ENCODE measurements around the gene APOBEC3H. TPM values are rescaled to one million over a fixed set of nuclear protein-coding genes. Genes with fewer than 3 reads are reported as not detected.

The APOBEC3H gene
- polyA plus RNA-seq, 3 donors = 0.31 TPM; not detected in 2

DNA sequence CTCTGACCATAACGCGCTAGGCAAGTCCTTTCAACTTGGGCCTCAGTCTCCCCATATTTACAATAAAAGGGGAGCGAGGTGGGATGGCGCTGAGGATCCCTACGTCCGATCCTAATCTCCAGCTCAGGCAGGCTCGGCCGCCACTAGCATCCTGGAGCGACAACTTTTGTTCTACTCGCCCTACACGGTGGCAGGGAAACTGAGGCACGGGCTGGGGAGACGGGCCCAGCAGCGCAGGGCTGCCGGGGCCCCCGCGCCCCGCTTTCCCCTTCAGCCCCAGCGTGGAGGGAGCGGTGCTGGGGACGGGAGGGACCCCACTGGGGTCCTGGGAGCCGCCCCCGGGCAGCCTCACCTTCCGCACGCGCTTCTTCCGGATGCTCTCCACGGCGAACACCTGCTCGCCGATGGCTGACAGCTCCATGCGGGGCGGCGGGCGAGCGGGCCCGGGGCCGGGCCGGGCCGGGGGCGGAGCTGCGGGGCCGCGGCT is 55.0 kb downstream of the APOBEC3H start:
- no peak for DNase-seq (ENCODE audit: low read depth in 3 of 3, low spot score in 2 of 3)

- DNase-seq (ENCODE audit: low read depth in 3 of 3, low spot score in 2 of 3) = no peak
These were observed 55.6 kb downstream of the APOBEC3H start, which contains the start of gene CBX7 for GRCh38 chr22:39152511-39153219. Gene CBX7, minus strand, starts transcription at chr22:39152680. Its CDS starts 236 bp downstream, at chr22:39152444.

DNA sequence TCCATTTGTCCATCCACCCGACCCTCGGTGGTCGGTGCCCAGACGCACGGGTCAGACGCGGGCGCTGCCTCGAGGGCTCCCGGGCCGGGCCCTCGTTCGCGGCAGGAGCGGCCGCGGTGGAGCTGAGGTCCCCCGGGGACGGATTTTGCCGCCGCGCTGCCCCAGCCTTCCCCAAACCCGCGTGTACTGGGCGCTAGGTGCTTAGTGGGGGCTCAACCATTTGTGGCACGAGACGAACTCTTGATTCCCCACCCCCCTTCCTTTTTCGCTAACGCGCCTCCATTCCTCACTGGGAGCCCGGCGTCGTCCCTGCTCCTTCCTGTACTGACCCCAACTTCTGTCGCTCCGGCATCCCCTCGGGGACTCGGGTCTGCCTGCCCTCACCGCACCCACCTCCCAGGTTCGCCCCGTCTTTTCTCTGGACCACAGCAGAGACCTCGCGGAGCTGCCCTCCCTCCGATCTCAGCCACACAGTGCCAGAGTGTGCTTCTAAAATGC is 56.2 kb downstream of the APOBEC3H start:
- no peak for DNase-seq (ENCODE audit: low read depth in 3 of 3, low spot score in 2 of 3)

Other genes starting within 250 kb of the APOBEC3H start
- 10 to 100 TPM; 32.4 to 37.5 (median 33.3) TPM for gene CBX6, start 225.0 kb upstream of the APOBEC3H start, polyA plus RNA-seq (ENCODE audit: insufficient read length in 3 of 3)
- gene APOBEC3A, start 139.6 kb upstream of the APOBEC3H start, polyA plus RNA-seq (ENCODE audit: insufficient read length in 3 of 3) = not detected
- 1 to 10 TPM; 5.8 to 8.2 (median 6.7) TPM for gene APOBEC3B, start 114.9 kb upstream of the APOBEC3H start, polyA plus RNA-seq (ENCODE audit: insufficient read length in 3 of 3)
- gene APOBEC3C, start 83.0 kb upstream of the APOBEC3H start, polyA plus RNA-seq (ENCODE audit: insufficient read length in 3 of 3) = 10 to 100 TPM in 1 of 3 donors, 1 to 10 TPM in 2; 9.3 to 11.0 (median 9.5) TPM
- gene APOBEC3D, start 76.1 kb upstream of the APOBEC3H start, polyA plus RNA-seq (ENCODE audit: insufficient read length in 3 of 3) = 1 to 10 TPM in 1 of 3 donors, under 1 TPM in 2; 0.80 to 1.2 (median 0.96) TPM
- gene APOBEC3F, start 56.4 kb upstream of the APOBEC3H start, polyA plus RNA-seq (ENCODE audit: insufficient read length in 3 of 3) = 1 to 10 TPM; 8.1 to 8.5 (median 8.4) TPM
- 1 to 10 TPM; 6.8 to 9.6 (median 7.7) TPM for gene APOBEC3G, start 20.0 kb upstream of the APOBEC3H start, polyA plus RNA-seq (ENCODE audit: insufficient read length in 3 of 3)
- 1 to 10 TPM; 7.5 to 8.2 (median 7.7) TPM for gene CBX7, start 55.4 kb downstream of the APOBEC3H start, polyA plus RNA-seq (ENCODE audit: insufficient read length in 3 of 3)
- gene PDGFB, start 147.7 kb downstream of the APOBEC3H start, polyA plus RNA-seq (ENCODE audit: insufficient read length in 3 of 3) = 10 to 100 TPM; 13.0 to 16.7 (median 13.3) TPM
- 1,000 to 10,000 TPM; 3,033 to 3,217 (median 3,141) TPM for gene RPL3, start 222.4 kb downstream of the APOBEC3H start, polyA plus RNA-seq (ENCODE audit: insufficient read length in 3 of 3)

Measured in right renal cortex interstitium (tissue), 3 donors.